GM23248 (cell line): ENCODE results near the gene NR3C1.

Experiments used
- EZH2 ChIP-seq: fragments of 200-600 bp; sonication (generic); IDR thresholded peaks from 2 replicates; pipeline ENCODE4 v1.6.1; 2018; ENCODE audit warnings: antibody characterized with exemption, mild to moderate bottlenecking; ENCODE audit not compliant: insufficient read depth, poor library complexity, severe bottlenecking
- EZH2phosphoT487 ChIP-seq: fragments of 200-600 bp; sonication (generic); IDR thresholded peaks from 2 replicates; pipeline ENCODE4 v1.6.1; 2018; ENCODE audit warnings: antibody characterized with exemption, moderate library complexity, mild to moderate bottlenecking, low read depth; ENCODE audit not compliant: insufficient read depth

- no peak for TF ChIP-seq EZH2
- TF ChIP-seq EZH2phosphoT487 = no peak
These were observed 154.5 kb downstream of the NR3C1 start for GRCh38 chr5:143248822-143249579.
